RKO (cell line): ENCODE measurements around the gene LRRC27.
"Not testable (repeated sequence)": the region's sequence is repeated elsewhere in the genome, so short reads cannot be mapped to it uniquely, and the experiment has no call there.

Source experiments
- DNase-seq: peaks from one replicate; pipeline ENCODE4 v3.0.0-alpha.2; 2016; ENCODE audit warnings: low spot score

The LRRC27 gene

DNA sequence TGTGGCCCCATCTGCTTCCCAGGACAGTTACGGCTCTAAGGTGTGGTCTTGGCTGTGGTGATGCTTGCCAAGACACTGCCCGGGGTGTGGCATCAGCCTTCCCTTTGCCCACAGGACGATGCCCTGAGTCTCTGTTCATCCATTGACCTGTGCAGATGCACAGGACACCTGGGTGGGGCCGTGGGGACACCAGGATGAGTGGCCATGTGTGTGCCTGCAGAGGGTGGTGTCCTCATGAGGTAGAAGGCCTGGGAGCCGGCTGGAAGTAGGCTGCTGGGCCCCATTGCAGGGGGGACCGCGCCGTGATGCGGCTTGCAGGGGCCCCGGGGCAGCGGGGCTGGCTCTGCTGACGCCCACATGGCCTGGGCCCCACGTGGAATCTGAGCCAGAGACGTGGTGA lies 42.6 kb downstream of the LRRC27 start:
- no peak for DNase-seq

DNA sequence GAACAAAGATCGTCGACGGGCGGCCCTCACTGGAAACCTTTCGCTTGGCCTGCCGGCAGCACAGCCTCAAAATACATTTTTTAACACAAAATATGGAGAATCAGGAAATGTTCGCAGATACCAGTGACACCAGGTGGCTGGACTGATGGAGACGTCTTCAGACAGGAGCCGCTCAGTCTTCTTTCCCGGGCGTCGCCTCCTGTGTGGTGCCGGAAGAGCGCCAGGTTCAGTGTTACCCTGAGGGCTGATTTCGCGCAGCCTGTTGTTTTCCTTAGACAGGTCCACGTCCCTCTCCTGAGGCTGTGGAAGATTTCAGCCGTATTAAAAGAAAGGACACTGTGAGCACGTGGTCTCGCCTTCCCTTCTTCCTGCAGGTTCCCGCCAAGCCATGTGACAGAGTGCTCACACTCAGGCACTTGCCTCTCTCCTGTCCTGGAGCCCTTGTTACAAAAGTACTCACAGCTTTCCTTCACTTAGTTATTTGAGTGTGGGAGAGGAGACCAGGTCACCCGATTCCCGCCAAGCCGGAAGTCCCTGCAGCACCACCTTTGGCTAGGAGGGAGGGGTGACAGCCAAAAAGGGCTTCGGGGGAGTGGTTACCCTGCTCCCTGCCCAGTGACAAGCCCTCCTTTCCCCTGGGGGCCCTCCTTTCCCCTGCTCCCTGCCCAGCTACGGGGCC lies 43.3 kb downstream of the LRRC27 start:
- no peak for DNase-seq

- DNase-seq: no peak
Measured at GRCh38 chr10:132375795-132376297, 43.9 kb downstream of the LRRC27 start.

DNA sequence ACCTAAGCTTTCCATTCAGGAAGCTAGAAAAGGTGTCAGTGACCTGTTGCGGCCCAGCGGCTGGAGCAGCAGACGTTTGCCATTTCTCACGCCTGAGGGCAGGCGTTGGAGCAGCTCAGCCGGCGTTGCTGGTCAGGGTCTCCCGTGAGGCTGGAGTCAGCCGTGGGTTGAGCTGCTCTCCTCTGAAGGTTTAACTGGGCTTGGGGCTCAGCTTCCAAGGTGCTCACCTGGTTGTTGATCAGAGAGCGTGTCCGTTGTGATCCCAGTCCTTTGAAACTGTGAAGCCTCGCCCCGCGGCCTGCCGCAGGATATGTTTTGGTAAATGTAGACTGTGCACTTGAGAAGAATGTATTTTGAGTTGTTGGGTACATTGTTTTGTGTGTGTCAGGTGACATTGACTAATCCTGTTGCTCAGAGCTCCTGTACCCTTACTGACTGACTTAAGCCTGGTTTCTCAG lies 44.4 kb downstream of the LRRC27 start:
- no peak for DNase-seq

DNA sequence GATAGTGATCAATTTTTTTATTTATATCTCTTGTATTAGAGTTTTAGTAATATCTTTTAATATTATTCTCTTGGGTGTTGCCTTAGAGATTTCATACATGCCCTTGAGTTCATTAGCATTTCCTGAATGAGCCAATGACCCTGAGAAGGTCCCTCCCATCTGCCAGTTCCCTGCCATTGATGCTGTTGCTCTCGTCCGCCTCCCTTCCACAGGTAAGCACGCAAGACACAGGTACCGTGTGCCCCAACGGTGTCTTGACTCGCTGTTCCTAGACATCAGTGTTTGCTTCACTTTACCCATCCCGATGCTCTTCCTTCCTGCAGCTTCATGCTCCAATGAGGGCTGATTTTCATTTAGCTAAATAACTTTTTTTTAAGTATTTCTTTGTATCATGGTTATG lies 45.3 kb downstream of the LRRC27 start:
- no peak for DNase-seq

- not testable (repeated sequence) for DNase-seq
Measured at GRCh38 chr10:132379026-132379425, 47.0 kb downstream of the LRRC27 start.

GRCh38 chr10:132380986-132381385 lies 49.0 kb downstream of the LRRC27 start:
- DNase-seq: not testable (repeated sequence)

DNA sequence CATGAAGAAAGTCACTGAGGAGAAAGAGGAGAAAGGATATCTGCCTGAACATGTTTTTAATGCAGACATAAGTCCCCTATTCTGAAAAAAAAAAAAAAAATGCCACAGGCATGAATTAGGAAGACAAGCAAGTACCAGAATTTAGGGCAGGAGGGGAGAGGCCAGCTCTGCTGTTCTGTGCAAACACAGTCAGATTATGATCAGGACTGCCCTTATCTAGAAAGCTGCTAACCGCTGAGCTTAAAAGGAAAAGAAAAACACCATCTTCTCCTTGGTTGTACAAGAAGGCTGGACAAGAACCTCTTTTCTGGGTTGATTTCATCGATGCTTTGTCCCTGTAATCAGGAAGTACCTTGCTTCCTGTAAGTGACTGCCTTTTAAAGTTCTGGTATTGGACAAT lies 49.7 kb downstream of the LRRC27 start:
- DNase-seq: no peak

DNA sequence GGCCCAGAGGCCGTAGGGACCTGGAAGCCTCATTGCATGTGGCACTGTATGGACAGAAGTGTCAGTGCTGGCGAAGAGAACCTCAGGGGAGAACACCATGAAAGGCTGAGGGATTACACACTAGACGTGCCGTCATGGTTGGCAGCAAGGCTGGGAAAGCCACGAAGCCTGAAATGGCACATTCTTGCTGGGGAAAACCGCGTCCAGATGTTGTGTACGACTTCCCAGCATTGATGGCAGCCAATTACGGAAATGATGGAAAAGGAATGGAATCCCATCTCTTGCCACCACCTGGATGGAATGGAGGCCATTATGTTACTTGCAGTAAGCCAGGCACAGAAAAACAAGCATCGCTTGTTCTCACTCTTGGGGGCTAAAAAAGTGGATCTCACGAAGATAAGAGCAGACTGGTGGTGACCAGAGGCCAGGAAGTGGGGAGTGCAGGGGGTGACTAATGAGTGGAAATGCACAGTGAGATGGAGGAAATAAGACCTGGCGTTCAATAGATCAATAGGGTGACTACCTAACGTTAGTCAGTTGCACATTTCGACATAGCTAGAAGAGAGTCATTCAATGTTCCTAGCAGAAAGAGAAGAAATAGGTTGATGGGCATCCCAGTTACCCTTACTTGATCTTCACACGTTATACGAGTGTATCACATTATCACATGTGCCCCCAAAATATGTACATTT lies 50.4 kb downstream of the LRRC27 start:
- DNase-seq: no peak

DNA sequence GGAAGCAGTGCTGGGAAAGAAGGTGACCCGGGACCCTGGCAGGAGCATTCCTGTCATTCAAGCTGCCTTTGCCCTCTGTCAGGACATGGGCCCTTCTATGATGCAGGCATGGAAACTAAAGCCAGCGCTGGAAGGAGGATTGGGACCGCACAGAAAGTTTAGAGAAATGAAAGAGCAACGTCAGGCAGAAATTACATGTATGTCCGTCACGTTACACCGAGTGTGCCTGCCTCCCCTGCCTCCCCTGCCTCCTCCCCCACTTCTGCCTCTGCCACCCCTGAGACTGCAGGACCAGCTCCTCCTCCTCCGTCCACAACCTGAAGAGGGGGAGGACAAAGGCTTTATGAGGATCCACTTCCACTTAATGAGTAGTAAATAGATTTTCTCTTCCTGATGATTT lies 51.1 kb downstream of the LRRC27 start:
- no peak for DNase-seq

DNA sequence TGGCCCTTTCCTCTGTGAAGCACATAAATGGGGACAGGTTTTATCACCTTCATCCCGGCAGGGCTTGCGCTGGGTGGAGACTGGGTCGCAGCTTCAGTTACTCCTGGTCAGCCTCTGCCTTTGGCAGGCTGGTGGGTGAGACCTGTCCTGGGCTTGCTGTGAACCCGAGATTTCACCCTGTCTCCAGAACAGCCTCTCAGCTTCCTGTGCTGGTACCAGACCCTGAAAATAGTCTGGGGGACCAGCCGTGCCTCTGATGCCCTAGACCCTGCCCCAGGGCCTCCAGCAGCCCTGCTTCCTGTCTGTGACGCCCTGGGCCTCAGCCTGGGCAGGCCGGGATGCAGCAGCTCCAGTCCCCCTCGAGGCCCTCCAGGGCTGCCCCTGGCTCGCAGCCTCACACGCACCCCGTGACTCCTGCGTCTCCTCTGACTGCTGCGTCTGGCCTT lies 51.8 kb downstream of the LRRC27 start:
- no peak for DNase-seq

DNA sequence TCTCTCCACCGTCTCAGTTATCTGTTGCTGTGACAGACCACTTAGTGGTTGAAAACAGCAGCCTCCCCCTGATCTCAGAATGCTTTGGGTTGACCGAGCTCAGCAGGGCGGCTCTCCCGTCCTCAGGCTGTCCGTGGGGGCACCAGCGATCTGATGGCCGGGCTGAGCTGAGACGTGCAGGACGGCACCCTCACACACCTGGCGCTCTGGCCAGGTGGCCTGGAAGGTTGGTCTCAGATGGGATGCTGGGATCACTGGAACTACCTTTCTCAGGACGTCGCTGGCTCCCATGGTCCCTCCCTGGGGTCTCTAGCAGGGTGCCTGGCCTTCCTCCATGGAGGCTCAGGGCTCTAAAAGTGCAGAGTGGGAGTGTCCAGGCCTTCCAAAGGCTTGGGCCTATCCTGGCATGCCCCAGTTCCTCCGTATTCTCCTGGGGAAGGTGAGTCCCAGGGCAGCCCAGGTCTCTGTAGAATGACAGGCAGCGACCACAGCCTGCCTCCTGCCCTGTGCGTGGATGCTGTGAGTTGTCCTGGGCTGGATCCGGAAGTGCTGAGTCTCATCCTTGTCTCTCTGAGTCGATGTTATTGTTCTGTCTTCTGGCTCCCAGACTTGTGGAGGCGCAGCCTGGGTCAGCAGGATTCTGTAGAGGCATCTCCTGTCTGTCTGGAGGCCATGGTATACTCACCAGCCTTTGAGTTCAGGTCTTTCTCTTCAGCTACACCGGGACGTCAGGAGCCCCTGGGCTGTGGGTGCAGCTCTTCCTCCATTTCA lies 52.8 kb downstream of the LRRC27 start:
- no peak for DNase-seq

- DNase-seq: no peak
Measured at GRCh38 chr10:132385389-132385667, 53.3 kb downstream of the LRRC27 start.

DNA sequence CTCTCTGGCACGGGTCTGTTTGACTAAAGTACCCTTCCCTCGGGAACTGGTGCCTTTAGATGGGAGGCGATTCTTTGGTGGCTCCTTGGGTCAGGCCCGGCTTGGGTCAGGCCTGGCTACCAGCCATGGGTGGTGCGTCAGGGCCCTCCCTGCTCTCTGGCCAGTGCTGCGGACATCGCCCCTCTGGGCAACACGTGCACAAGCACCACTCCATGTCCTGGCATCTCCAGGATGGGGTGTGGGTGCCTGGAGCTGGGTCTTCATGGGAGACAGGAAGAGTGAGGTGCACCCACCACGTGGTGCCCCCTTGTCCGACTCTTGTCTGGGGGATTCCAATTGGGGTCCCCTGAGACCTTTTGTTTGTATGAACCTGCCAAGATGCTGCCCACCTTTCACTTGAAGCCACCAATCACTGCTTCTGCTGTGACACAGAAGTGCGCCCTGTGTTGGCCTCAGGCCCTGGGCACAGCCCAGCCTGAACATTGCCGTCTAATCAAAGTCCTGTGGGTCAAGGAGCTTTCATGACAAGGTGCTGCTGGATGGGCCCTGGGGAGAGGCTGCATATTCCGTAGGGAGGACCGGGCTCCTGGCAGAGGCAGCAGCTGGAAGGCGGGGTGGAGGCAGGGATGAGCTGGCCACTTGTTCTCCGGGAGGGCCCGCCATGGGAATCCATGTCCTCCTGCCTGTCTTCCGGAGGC lies 53.9 kb downstream of the LRRC27 start:
- no peak for DNase-seq

DNA sequence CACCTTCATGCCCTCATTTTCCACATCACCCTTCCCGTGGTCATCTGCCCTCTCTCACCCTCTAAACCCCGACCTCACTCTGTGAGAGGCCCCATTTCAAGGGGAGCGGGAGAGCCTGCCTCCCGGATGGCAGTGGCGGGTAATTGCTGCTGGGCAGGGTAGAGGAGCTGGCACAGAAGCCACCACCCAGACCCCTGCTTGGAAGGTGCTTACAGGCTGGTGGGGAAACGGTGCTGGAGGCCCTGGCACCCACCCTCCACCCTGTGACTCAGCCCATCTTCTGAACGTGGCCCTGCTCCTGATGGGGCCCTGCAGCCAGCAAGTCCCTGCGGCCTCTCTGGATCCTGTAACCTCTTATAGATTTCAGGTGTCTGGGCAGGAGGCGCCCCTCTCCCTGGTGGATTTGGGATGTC lies 54.4 kb downstream of the LRRC27 start:
- no peak for DNase-seq

- not testable (repeated sequence) for DNase-seq
Measured at GRCh38 chr10:132386896-132387295, 54.9 kb downstream of the LRRC27 start.

- DNase-seq: no peak
Measured at GRCh38 chr10:132387764-132388210, 55.8 kb downstream of the LRRC27 start.

- no peak for DNase-seq
Measured at GRCh38 chr10:132388891-132389432, 57.0 kb downstream of the LRRC27 start.

DNA sequence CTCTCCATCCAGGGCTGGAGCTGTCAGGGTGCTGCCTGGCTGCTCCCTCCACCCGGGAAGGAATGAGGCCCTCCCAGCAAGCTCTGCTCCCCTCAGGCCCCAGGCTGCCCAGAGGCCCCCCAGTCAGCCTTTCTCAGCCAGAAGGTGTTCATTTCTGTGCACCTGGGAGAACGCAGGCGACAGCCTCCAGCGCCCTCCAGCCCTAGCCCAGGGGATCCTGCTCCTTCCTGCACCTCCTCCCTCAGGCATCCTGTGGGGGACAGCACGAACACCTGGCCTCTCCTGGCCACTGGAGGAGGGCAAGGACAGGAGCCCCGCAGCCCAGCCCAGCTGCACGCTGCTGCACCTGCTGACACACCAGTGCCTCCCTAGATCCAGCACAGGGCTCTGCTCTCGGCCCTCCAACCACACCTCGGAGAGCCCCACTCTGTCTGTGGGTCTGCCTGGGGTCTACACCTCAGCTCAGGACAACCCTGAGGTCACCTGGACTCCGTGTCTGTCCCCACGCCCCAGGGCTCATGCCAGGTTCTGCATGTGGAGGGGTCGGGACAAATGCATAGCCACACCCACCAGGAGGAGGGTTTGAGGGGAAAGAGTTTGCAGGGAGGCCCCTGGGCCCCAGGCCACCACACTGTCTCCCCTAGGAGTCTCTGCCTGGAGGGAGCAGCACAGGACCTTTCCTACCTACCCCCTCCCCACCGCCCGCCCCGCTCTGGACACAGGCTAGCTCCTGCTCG lies 57.6 kb downstream of the LRRC27 start:
- no peak for DNase-seq

GRCh38 chr10:132390170-132390920 lies 58.4 kb downstream of the LRRC27 start:
- DNase-seq: no peak
